HL-60 (cell line): ENCODE results near the gene MYH15.

Experiments
- DNase-seq, 2 experiments: peaks; one replicate each; pipeline ENCODE4 v3.0.0-alpha.2; 2010 to 2020; ENCODE audit warnings: low read depth in 1 of 2, low spot score in 1 of 2
- H3K27ac ChIP-seq: fragments of 250-450 bp; sonication (Bioruptor Pico); replicated peaks from 2 replicates; pipeline ENCODE4 v1.5.1; 2020; ENCODE audit warnings: mild to moderate bottlenecking, moderate library complexity
- H3K27me3 ChIP-seq: fragments of 250-450 bp; sonication (Bioruptor Pico); 2 replicates; pipeline ENCODE4 v1.5.1; 2021; ENCODE audit warnings: mild to moderate bottlenecking, moderate library complexity; ENCODE audit not compliant: insufficient read depth, poor library complexity, severe bottlenecking
- H3K4me3 ChIP-seq: replicated peaks from 2 replicates; pipeline ENCODE4 v1.5.1; 2011; ENCODE audit warnings: mild to moderate bottlenecking, control low read depth, low read length; ENCODE audit not compliant: insufficient read depth
- CTCF ChIP-seq: IDR thresholded peaks from one replicate; pipeline ENCODE4 v1.5.1; 2011; ENCODE audit warnings: low read length, control low read depth, inconsistent platforms; ENCODE audit not compliant: insufficient read depth
- GABPA ChIP-seq: IDR thresholded peaks from 2 replicates; pipeline ENCODE4 v1.6.1; 2012; ENCODE audit warnings: low read depth
- POLR2AphosphoS5 ChIP-seq: IDR thresholded peaks from 2 replicates; pipeline ENCODE4 v1.6.1; 2012; ENCODE audit warnings: low read depth
- REST ChIP-seq: IDR thresholded peaks from 2 replicates; pipeline ENCODE4 v1.6.1; 2012; ENCODE audit warnings: low read depth; ENCODE audit not compliant: insufficient replicate concordance
- SPI1 ChIP-seq: IDR thresholded peaks from 2 replicates; pipeline ENCODE4 v1.6.1; 2012; ENCODE audit warnings: low read depth, mild to moderate bottlenecking, borderline replicate concordance

MYH15 gene

DNA sequence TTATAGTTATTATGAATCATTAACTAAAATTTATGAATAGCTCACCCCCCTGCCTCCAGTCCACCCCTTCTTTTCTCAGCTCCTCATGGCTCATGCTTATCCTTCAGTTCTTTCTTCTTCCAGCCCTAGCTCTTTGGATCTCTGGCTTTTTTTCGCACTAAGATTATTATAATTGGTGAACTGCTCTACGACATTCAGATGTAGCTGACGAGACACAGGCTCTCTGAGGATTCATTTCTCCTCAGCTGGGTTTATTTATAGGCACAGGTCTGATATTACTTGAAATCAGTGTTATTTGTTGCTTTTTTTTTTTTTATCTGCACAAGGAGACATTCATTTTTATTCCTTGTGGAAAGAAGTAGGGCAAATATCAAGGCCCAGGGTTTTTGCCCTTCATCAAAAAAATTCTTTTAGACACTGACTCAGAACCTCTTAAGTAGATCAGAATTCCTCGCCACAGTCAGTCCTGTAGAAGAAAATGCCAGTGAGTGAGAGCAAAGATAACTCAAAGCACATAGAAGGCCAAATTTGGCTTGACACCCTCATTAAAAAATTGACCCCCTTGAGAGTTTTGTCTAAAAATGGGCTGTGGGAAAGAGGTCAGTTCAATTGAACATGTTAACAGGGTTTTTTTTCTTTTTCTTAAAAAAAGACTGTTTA is 106.6 kb downstream of the MYH15 start:
- DNase-seq = no peak

DNA sequence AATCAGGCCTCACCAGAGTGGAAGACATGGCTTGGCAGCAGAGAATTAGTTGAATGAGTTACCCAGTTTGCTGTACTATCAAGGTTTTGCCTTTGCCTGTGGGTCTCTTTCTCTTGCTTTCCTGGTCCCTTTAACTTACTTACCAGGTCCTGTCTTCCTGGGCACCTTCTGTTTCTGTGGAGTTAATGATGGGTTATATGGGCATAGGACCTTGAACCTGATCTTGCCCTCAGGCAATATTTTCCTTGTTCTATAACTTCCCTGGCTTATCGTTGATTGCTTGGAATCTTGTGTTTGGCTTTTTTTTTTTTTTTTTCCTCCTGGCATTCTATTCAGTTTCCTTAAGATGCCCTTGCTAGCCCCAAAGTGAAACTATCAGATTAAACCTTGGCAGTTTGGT is 107.2 kb downstream of the MYH15 start:
- no peak overlapping the region for H3K4me3 ChIP-seq
- no peak for TF ChIP-seq REST
- TF ChIP-seq POLR2AphosphoS5 = no peak
- no peak for TF ChIP-seq CTCF
- TF ChIP-seq GABPA = no peak
- no peak for TF ChIP-seq SPI1
- no peaks in the 10 kb centered on the region for H3K27me3 ChIP-seq
- H3K27ac ChIP-seq = no peak overlapping the region
- no peak for DNase-seq

More for the DNA sequence above, 106.6 kb downstream of the MYH15 start:
- Histone ChIP-seq H3K27me3 (no peaks in the 10 kb centered on the region), H3K4me3 (no peak overlapping the region), H3K27ac (no peak overlapping the region)
- no peak for TF ChIP-seq REST
- no peak for TF ChIP-seq SPI1
- no peak for TF ChIP-seq GABPA
- no peak for TF ChIP-seq POLR2AphosphoS5
- TF ChIP-seq CTCF = no peak

- Histone ChIP-seq H3K4me3 (no peak overlapping the region), H3K27ac (no peak overlapping the region), H3K27me3 (no peaks in the 10 kb centered on the region)
- DNase-seq = no peak
- TF ChIP-seq SPI1 (no peak), CTCF (no peak), GABPA (no peak), REST (no peak), POLR2AphosphoS5 (no peak)
These were observed 108.6 kb downstream of the MYH15 start for GRCh38 chr3:108401836-108402235.
